Measurements from ENCODE around the gene MNX1. TPM values are rescaled to one million over a fixed set of nuclear protein-coding genes. Genes with fewer than 3 reads are reported as not detected.

Gene MNX1
- total RNA-seq, 2 experiments from 2014 or later = 4.4 to 4.7 TPM

GRCh38 chr7:157018328-157018996 is 8.0 kb upstream of the MNX1 start:
- no TSS peak for BruUV-seq (replicated peaks)
- no peaks in the 10 kb centered on the region for H4K20me1 ChIP-seq (ENCODE audit: insufficient read depth, low read length)
- intact Hi-C loops (cut with micrococcal nuclease; ENCODE audit: unreplicated experiment) = no loop called here
- CTCF ChIA-PET (ENCODE audit: unreplicated experiment) = no interaction called here
- H3K4me2 ChIP-seq (ENCODE audit: low read length) = peak overlapping the region; percentile 3; the same call in 1 of the 2 replicates
- H3K79me2 ChIP-seq (ENCODE audit: insufficient read depth, low read depth, low read length) = no peaks in the 10 kb centered on the region
- POLR2A ChIA-PET = no interaction called here
- no peaks in the 10 kb centered on the region for H3K9me2 ChIP-seq (ENCODE audit: insufficient read depth, low read length)
- no peak for DNase-seq (ENCODE audit: low spot score)
- no peaks in the 10 kb centered on the region for H3K36me3 ChIP-seq (ENCODE audit: insufficient read depth, low read length)
- no peak overlapping the region for H2AFZ ChIP-seq (ENCODE audit: low read length)
- no peak overlapping the region for H3K4me3 ChIP-seq (ENCODE audit: low read depth, low read length, poor library complexity, severe bottlenecking)
- H3K4me1 ChIP-seq (ENCODE audit: insufficient read depth, low read length, poor library complexity, severe bottlenecking) = peaks cover 22% of the 10 kb centered on the region
- TF ChIP-seq CTCF (conservative IDR thresholded peaks at IDR 0.05; ENCODE audit: low read length) (no peak), EZH2phosphoT487 (IDR thresholded peaks at IDR 0.05; ENCODE audit: borderline replicate concordance, low read depth, low read length) (no peak)
- H3K27ac ChIP-seq (ENCODE audit: low read depth, low read length, poor library complexity, severe bottlenecking) = no peak overlapping the region
- no peaks in the 10 kb centered on the region for H3K9me3 ChIP-seq (ENCODE audit: low read length)

GRCh38 chr7:157017603-157018327 is 7.3 kb upstream of the MNX1 start:
- DNase-seq (ENCODE audit: low spot score) = no peak
- no peaks in the 10 kb centered on the region for H3K36me3 ChIP-seq (ENCODE audit: insufficient read depth, low read length)
- POLR2A ChIA-PET = no interaction called here
- no peaks in the 10 kb centered on the region for H3K9me3 ChIP-seq (ENCODE audit: low read length)
- H3K9me2 ChIP-seq (ENCODE audit: insufficient read depth, low read length) = no peaks in the 10 kb centered on the region
- no peak overlapping the region for H2AFZ ChIP-seq (ENCODE audit: low read length)
- peaks cover 22% of the 10 kb centered on the region for H3K4me1 ChIP-seq (ENCODE audit: insufficient read depth, low read length, poor library complexity, severe bottlenecking)
- BruUV-seq (replicated peaks) = no TSS peak
- H3K4me2 ChIP-seq (ENCODE audit: low read length) = no peak overlapping the region
- CTCF ChIA-PET (ENCODE audit: unreplicated experiment) = no interaction called here
- no peak for TF ChIP-seq CTCF (conservative IDR thresholded peaks at IDR 0.05; ENCODE audit: low read length)
- no peak for TF ChIP-seq EZH2phosphoT487 (IDR thresholded peaks at IDR 0.05; ENCODE audit: borderline replicate concordance, low read depth, low read length)
- no peaks in the 10 kb centered on the region for H3K79me2 ChIP-seq (ENCODE audit: insufficient read depth, low read depth, low read length)
- no peak overlapping the region for H3K27ac ChIP-seq (ENCODE audit: low read depth, low read length, poor library complexity, severe bottlenecking)
- no peaks in the 10 kb centered on the region for H4K20me1 ChIP-seq (ENCODE audit: insufficient read depth, low read length)
- H3K4me3 ChIP-seq (ENCODE audit: low read depth, low read length, poor library complexity, severe bottlenecking) = no peak overlapping the region
- intact Hi-C loops (cut with micrococcal nuclease; ENCODE audit: unreplicated experiment) = no loop called here

GRCh38 chr7:157017149-157017548 is 6.7 kb upstream of the MNX1 start:
- no peak for TF ChIP-seq EZH2phosphoT487 (IDR thresholded peaks at IDR 0.05; ENCODE audit: borderline replicate concordance, low read depth, low read length)
- no peak for TF ChIP-seq CTCF (conservative IDR thresholded peaks at IDR 0.05; ENCODE audit: low read length)
- no peaks in the 10 kb centered on the region for H3K36me3 ChIP-seq (ENCODE audit: insufficient read depth, low read length)
- ChIA-PET POLR2A (no interaction called here), CTCF (ENCODE audit: unreplicated experiment) (no interaction called here)
- intact Hi-C loops (cut with micrococcal nuclease; ENCODE audit: unreplicated experiment) = no loop called here
- H3K79me2 ChIP-seq (ENCODE audit: insufficient read depth, low read depth, low read length) = no peaks in the 10 kb centered on the region
- H3K9me3 ChIP-seq (ENCODE audit: low read length) = no peaks in the 10 kb centered on the region
- H3K4me2 ChIP-seq (ENCODE audit: low read length) = no peak overlapping the region
- no peak overlapping the region for H3K27ac ChIP-seq (ENCODE audit: low read depth, low read length, poor library complexity, severe bottlenecking)
- no peaks in the 10 kb centered on the region for H3K9me2 ChIP-seq (ENCODE audit: insufficient read depth, low read length)
- no peaks in the 10 kb centered on the region for H4K20me1 ChIP-seq (ENCODE audit: insufficient read depth, low read length)
- no TSS peak for BruUV-seq (replicated peaks)
- no peak overlapping the region for H3K4me3 ChIP-seq (ENCODE audit: low read depth, low read length, poor library complexity, severe bottlenecking)
- no peak for DNase-seq (ENCODE audit: low spot score)
- H2AFZ ChIP-seq (ENCODE audit: low read length) = no peak overlapping the region
- peaks cover 22% of the 10 kb centered on the region for H3K4me1 ChIP-seq (ENCODE audit: insufficient read depth, low read length, poor library complexity, severe bottlenecking)

Measured in OCI-LY7 (cell line).